NT2/D1 (cell line): ENCODE data around the gene KLHL24.

ENCODE experiments used
- DNase-seq: peaks from one replicate; pipeline ENCODE4 v3.0.0-alpha.2; 2011; ENCODE audit warnings: low read depth, low spot score
- H3K27me3 ChIP-seq: 2 replicates; pipeline ENCODE4 v1.6.0; 2011; ENCODE audit warnings: mild to moderate bottlenecking; ENCODE audit not compliant: insufficient read length, insufficient read depth
- H3K36me3 ChIP-seq: 2 replicates; pipeline ENCODE4 v1.6.1; 2011; ENCODE audit warnings: mild to moderate bottlenecking, low read length, mixed read lengths; ENCODE audit not compliant: insufficient read depth, insufficient read length
- H3K4me1 ChIP-seq: 2 replicates; pipeline ENCODE4 v1.5.1; 2011; ENCODE audit not compliant: insufficient read depth, insufficient read length
- H3K4me3 ChIP-seq: 2 replicates; pipeline ENCODE4 v1.5.1; 2011; ENCODE audit warnings: low read depth; ENCODE audit not compliant: insufficient read length
- H3K9ac ChIP-seq: 2 replicates; pipeline ENCODE4 v1.6.0; 2011; ENCODE audit warnings: low read depth; ENCODE audit not compliant: insufficient read length
- H3K9me3 ChIP-seq: 2 replicates; pipeline ENCODE4 v1.5.1; 2011; ENCODE audit warnings: mild to moderate bottlenecking, low read length; ENCODE audit not compliant: insufficient read depth
- SUZ12 ChIP-seq: IDR thresholded peaks from 2 replicates; pipeline ENCODE4 v1.6.1; 2011; ENCODE audit not compliant: insufficient read length, insufficient read depth; ENCODE audit errors: extremely low read depth
- YY1 ChIP-seq: IDR thresholded peaks from 2 replicates; pipeline ENCODE4 v1.6.1; 2011; ENCODE audit not compliant: insufficient read length, insufficient read depth
- ZNF274 ChIP-seq: IDR thresholded peaks from 2 replicates; pipeline ENCODE4 v1.6.1; 2011; ENCODE audit warnings: mild to moderate bottlenecking, low read depth, low read length

KLHL24 gene

GRCh38 chr3:183690402-183690995 lies 55.1 kb downstream of the KLHL24 start:
- no peak overlapping the region for H3K9ac ChIP-seq
- H3K9me3 ChIP-seq = no peaks in the 10 kb centered on the region
- DNase-seq = no peak
- peaks cover 3% of the 10 kb centered on the region for H3K4me1 ChIP-seq
- no peaks in the 10 kb centered on the region for H3K27me3 ChIP-seq
- no peak overlapping the region for H3K4me3 ChIP-seq
- TF ChIP-seq ZNF274 (no peak), YY1 (no peak), SUZ12 (no peak)
- no peaks in the 10 kb centered on the region for H3K36me3 ChIP-seq

DNA sequence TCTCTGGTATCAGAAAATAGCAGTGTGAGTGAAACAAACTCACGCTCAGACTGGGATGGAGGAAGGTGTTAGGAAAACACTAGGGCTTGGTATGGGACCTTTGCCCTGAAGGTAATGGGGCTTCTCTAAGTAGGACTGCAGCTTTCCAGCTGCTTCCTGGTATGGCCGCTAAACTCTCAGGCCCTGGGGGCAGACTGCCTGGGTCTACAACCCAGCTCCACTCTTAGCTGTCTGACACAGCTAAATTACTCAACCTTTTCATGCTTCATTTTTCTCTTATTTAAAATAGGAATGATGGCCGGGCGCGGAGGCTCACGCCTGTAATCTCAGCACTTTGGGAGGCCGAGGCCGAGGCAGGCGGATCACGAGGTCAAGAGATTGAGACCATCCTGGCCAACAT lies 57.0 kb downstream of the KLHL24 start:
- H3K9me3 ChIP-seq = no peaks in the 10 kb centered on the region
- H3K27me3 ChIP-seq = no peaks in the 10 kb centered on the region
- H3K36me3 ChIP-seq = no peaks in the 10 kb centered on the region
- no peak for DNase-seq
- H3K9ac ChIP-seq = no peak overlapping the region
- H3K4me1 ChIP-seq = peaks cover 3% of the 10 kb centered on the region
- no peak overlapping the region for H3K4me3 ChIP-seq
- TF ChIP-seq SUZ12 = no peak
- TF ChIP-seq YY1 = no peak
- no peak for TF ChIP-seq ZNF274

GRCh38 chr3:183695569-183696364 lies 60.3 kb downstream of the KLHL24 start:
- no peaks in the 10 kb centered on the region for H3K9me3 ChIP-seq

GRCh38 chr3:183697123-183697609 lies 61.7 kb downstream of the KLHL24 start:
- Histone ChIP-seq H3K4me3 (peak overlapping the region; percentile 31), H3K9ac (peak overlapping the region; percentile 58), H3K9me3 (no peaks in the 10 kb centered on the region), H3K4me1 (no peaks in the 10 kb centered on the region), H3K27me3 (no peaks in the 10 kb centered on the region), H3K36me3 (peaks cover 8% of the 10 kb centered on the region)
- no peak for DNase-seq
- TF ChIP-seq ZNF274 (no peak), SUZ12 (no peak), YY1 (no peak)

More at GRCh38 chr3:183695569-183696364, 60.3 kb downstream of the KLHL24 start:
- DNase-seq = no peak
- no peaks in the 10 kb centered on the region for H3K27me3 ChIP-seq
- H3K4me3 ChIP-seq = no peak overlapping the region
- H3K4me1 ChIP-seq = peaks cover 3% of the 10 kb centered on the region
- H3K9ac ChIP-seq = no peak overlapping the region
- TF ChIP-seq YY1 (no peak), ZNF274 (no peak), SUZ12 (no peak)
- H3K36me3 ChIP-seq = no peaks in the 10 kb centered on the region

- TF ChIP-seq YY1 (no peak), ZNF274 (no peak)
- H3K36me3 ChIP-seq = peaks cover 12% of the 10 kb centered on the region
- H3K4me1 ChIP-seq = no peaks in the 10 kb centered on the region
- no peaks in the 10 kb centered on the region for H3K9me3 ChIP-seq
- peak within 1 kb of the TSS; percentile 95 for H3K9ac ChIP-seq
- no peaks in the 10 kb centered on the region for H3K27me3 ChIP-seq
- H3K4me3 ChIP-seq = peak within 1 kb of the TSS; percentile 94
- peak; percentile 43 for DNase-seq
These were observed 62.3 kb downstream of the KLHL24 start, which contains the start of gene YEATS2 for GRCh38 chr3:183697610-183698317. Gene YEATS2, plus strand, starts transcription at chr3:183697797. Its CDS starts 17,366 bp downstream, at chr3:183715163.

GRCh38 chr3:183698318-183698751 lies 62.9 kb downstream of the KLHL24 start:
- TF ChIP-seq SUZ12 = no peak
- TF ChIP-seq YY1 = no peak
- TF ChIP-seq ZNF274 = no peak
- Histone ChIP-seq H3K9ac (peak overlapping the region; percentile 95), H3K4me3 (peak overlapping the region; percentile 94), H3K9me3 (no peaks in the 10 kb centered on the region), H3K4me1 (no peaks in the 10 kb centered on the region), H3K27me3 (no peaks in the 10 kb centered on the region), H3K36me3 (peaks cover 12% of the 10 kb centered on the region)
- DNase-seq = peak; percentile 13
